SU-DHL-6 (cell line): ENCODE measurements around the gene MIGA2.

Experiments
- H2AFZ ChIP-seq: fragments of 200-600 bp; sonication (generic); 2 replicates; pipeline ENCODE4 v1.6.1; 2014; ENCODE audit warnings: low read depth, mild to moderate bottlenecking, moderate library complexity, mixed read lengths, antibody characterized with exemption, low read length; ENCODE audit not compliant: severe bottlenecking
- H3F3A ChIP-seq: fragments of 200-600 bp; shearing (Covaris generic); 2 replicates; pipeline ENCODE4 v1.6.0; 2016; ENCODE audit warnings: antibody characterized with exemption, mild to moderate bottlenecking; ENCODE audit not compliant: insufficient read depth
- H3K27ac ChIP-seq: fragments of 200-600 bp; sonication (generic); 2 replicates; pipeline ENCODE4 v1.5.1; 2016; ENCODE audit warnings: low read depth, mild to moderate bottlenecking, low read length, moderate library complexity, mixed read lengths
- H3K27me3 ChIP-seq: fragments of 200-600 bp; sonication (generic), shearing (Covaris generic); 2 replicates; pipeline ENCODE4 v1.6.0; 2014; ENCODE audit warnings: mild to moderate bottlenecking, low read length
- H3K36me3 ChIP-seq: fragments of 200-600 bp; sonication (generic); 2 replicates; pipeline ENCODE4 v1.6.1; 2014; ENCODE audit warnings: mild to moderate bottlenecking, low read length, mixed read lengths
- H3K4me2 ChIP-seq: fragments of 300-600, 200-600 bp; shearing (Covaris generic), sonication (generic); 2 replicates; pipeline ENCODE4 v1.6.0; 2014; ENCODE audit warnings: low read length, low read depth, mild to moderate bottlenecking; ENCODE audit not compliant: poor library complexity, severe bottlenecking
- H3K4me3 ChIP-seq: fragments of 200-600 bp; sonication (generic); 2 replicates; pipeline ENCODE4 v1.5.1; 2014; ENCODE audit warnings: antibody characterized with exemption, low read length, mild to moderate bottlenecking, mixed read lengths; ENCODE audit not compliant: insufficient read depth, poor library complexity, severe bottlenecking
- H3K79me2 ChIP-seq: fragments of 200-600 bp; sonication (generic); 2 replicates; pipeline ENCODE4 v1.6.1; 2014; ENCODE audit warnings: mild to moderate bottlenecking, low read length, moderate library complexity; ENCODE audit not compliant: insufficient read depth
- H3K9ac ChIP-seq: fragments of 200-600 bp; sonication (generic); 2 replicates; pipeline ENCODE4 v1.7.0; 2014; ENCODE audit warnings: mild to moderate bottlenecking, low read length
- H3K9me2 ChIP-seq: fragments of 200-600 bp; sonication (generic); replicated peaks from 2 replicates; pipeline ENCODE4 v1.6.1; 2014; ENCODE audit warnings: low read length; ENCODE audit not compliant: insufficient read depth
- H3K9me3 ChIP-seq: fragments of 200-600 bp; sonication (generic); 2 replicates; pipeline ENCODE4 v1.6.1; 2014; ENCODE audit warnings: low read length, mixed read lengths; ENCODE audit not compliant: insufficient read depth
- H4K20me1 ChIP-seq: fragments of 200-600 bp; sonication (generic); 2 replicates; pipeline ENCODE4 v1.6.1; 2014; ENCODE audit warnings: low read depth, mild to moderate bottlenecking, antibody characterized with exemption, low read length, moderate library complexity, mixed read lengths
- EZH2phosphoT487 ChIP-seq: fragments of 200-600 bp; sonication (generic), shearing (Covaris generic); conservative IDR thresholded peaks from 2 replicates; pipeline ENCODE4 v1.6.1; 2018; ENCODE audit warnings: mild to moderate bottlenecking, antibody characterized with exemption, low read length, moderate library complexity, mixed read lengths
- TF ChIP-seq, protein P1 (sequence below): fragments of 200-600 bp; sonication (generic); IDR thresholded peaks from one replicate; pipeline ENCODE4 v1.5.1; 2017; ENCODE audit warnings: antibody characterized with exemption, mild to moderate bottlenecking, low read length, moderate library complexity; ENCODE audit not compliant: insufficient read depth, poor library complexity, severe bottlenecking

The MIGA2 gene

DNA sequence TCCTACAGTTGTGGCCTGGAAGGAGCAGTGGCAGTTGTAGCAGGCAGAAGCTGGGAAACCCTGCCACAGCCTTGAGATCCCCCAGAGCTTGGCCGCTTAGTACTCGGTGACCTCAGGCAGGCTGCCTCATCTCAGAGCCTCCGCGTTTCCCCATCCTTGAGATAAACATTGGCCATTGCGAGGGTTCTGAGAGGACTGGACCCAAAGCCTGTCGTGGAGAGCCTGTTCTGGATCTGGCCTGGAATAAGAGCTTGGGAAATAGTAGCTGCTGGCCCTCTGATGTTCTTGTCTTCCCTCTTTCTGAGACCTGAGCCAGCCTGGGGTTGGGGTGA lies 1.3 kb downstream of the MIGA2 start:
- H3K27me3 ChIP-seq, result no peaks in the 10 kb centered on the region
- no peaks in the 10 kb centered on the region for H3K9me3 ChIP-seq
- TF ChIP-seq, protein P1, sequence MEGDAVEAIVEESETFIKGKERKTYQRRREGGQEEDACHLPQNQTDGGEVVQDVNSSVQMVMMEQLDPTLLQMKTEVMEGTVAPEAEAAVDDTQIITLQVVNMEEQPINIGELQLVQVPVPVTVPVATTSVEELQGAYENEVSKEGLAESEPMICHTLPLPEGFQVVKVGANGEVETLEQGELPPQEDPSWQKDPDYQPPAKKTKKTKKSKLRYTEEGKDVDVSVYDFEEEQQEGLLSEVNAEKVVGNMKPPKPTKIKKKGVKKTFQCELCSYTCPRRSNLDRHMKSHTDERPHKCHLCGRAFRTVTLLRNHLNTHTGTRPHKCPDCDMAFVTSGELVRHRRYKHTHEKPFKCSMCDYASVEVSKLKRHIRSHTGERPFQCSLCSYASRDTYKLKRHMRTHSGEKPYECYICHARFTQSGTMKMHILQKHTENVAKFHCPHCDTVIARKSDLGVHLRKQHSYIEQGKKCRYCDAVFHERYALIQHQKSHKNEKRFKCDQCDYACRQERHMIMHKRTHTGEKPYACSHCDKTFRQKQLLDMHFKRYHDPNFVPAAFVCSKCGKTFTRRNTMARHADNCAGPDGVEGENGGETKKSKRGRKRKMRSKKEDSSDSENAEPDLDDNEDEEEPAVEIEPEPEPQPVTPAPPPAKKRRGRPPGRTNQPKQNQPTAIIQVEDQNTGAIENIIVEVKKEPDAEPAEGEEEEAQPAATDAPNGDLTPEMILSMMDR, result no peak
- peak overlapping the region; percentile 80; the same call in 1 of the 2 replicates for H3K9ac ChIP-seq
- peaks cover 4% of the 10 kb centered on the region for H3K79me2 ChIP-seq
- no peak overlapping the region for H3K27ac ChIP-seq
- no peaks in the 10 kb centered on the region for H3K36me3 ChIP-seq
- H3K9me2 ChIP-seq, result no peaks in the 10 kb centered on the region
- peak overlapping the region; percentile 71 for H3K4me2 ChIP-seq
- H2AFZ ChIP-seq, result no peak overlapping the region
- no peaks in the 10 kb centered on the region for H3F3A ChIP-seq
- H3K4me3 ChIP-seq, result peak overlapping the region; percentile 76
- no peaks in the 10 kb centered on the region for H4K20me1 ChIP-seq

DNA sequence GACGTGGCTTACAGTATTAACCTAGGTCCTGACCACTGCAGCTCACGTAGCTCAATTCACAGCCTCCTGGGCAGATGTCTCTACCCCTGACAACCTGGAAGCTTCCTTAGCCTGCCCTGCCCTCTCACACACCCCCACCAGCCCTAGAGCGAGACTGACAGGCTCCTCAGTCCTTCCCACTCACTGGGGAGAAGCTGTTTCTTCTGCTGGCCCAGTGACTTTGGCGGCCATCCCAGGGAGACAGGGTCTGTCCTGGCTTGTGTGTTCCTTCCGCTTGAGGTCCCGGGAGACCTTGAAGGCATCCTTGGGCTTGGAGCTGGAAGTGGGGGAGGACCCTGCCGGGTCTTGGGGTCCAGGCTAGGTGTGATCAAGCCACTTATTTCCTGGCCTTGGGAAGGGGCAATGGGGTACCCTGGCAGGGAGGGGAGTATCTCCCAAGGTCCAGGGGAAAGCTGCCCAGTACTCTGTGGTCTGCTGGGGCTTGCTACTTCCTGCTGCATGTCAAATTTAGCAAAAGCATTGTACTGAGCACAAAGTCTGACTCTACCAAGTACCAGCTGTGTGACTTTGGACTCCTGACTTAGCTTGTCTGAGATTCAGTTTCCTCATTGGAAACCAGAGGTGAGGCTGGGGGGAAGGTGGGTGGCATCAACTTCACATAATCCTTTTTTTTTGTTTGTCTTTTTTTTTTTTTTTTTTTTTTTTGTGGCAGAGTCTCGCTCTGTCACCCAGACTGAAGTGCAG lies 1.9 kb downstream of the MIGA2 start:
- H4K20me1 ChIP-seq, result no peaks in the 10 kb centered on the region
- H3K4me2 ChIP-seq, result peak overlapping the region; percentile 71
- no peaks in the 10 kb centered on the region for H3K9me3 ChIP-seq
- no peaks in the 10 kb centered on the region for H3K9me2 ChIP-seq
- H3K27ac ChIP-seq, result no peak overlapping the region
- H2AFZ ChIP-seq, result no peak overlapping the region
- no peak overlapping the region for H3K9ac ChIP-seq
- peaks cover 4% of the 10 kb centered on the region for H3K79me2 ChIP-seq
- H3K4me3 ChIP-seq, result no peak overlapping the region
- H3K27me3 ChIP-seq, result no peaks in the 10 kb centered on the region
- H3K36me3 ChIP-seq, result no peaks in the 10 kb centered on the region
- no peak for TF ChIP-seq EZH2phosphoT487
- TF ChIP-seq, protein P1, result no peak
- H3F3A ChIP-seq, result no peaks in the 10 kb centered on the region

DNA sequence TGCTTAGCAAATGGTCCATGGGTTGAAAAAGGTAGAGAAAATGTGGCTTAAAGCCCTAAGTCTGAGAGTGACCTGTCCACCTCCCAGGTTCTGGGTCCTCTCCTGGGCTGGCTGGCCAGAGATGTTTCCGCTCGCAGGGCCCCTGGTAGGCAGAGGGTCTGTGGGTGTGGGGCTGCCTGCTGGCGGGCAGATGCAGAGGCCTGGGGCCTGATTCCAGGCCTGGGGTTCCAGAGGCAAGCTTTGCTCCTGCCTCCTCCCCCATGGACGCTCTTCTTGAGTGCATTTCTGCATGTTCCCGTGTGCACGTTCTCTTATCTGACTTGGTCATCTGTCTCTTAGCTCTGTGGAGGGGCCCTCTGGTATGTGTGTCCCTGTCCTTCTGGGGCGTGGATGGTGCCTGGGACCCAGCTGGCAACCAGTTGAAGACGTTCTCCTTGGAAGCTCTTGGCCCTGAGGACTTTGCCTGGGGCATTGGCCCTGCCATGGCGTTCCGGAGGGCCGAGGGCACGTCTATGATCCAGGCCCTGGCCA lies 3.8 kb downstream of the MIGA2 start:
- no peak overlapping the region for H3K9ac ChIP-seq
- no peak overlapping the region for H3K27ac ChIP-seq
- H3K79me2 ChIP-seq, result peaks cover 4% of the 10 kb centered on the region
- H4K20me1 ChIP-seq, result no peaks in the 10 kb centered on the region
- no peaks in the 10 kb centered on the region for H3K36me3 ChIP-seq
- no peak overlapping the region for H2AFZ ChIP-seq
- H3K4me2 ChIP-seq, result no peak overlapping the region
- no peaks in the 10 kb centered on the region for H3K27me3 ChIP-seq
- no peaks in the 10 kb centered on the region for H3K9me2 ChIP-seq
- H3K9me3 ChIP-seq, result no peaks in the 10 kb centered on the region
- no peaks in the 10 kb centered on the region for H3F3A ChIP-seq
- no peak overlapping the region for H3K4me3 ChIP-seq
- TF ChIP-seq, protein P1, result no peak
- TF ChIP-seq EZH2phosphoT487, result no peak
